GM21390 (cell line): ENCODE results near the gene FOXK1.
"Not testable (repeated sequence)": the region's sequence is repeated elsewhere in the genome, so short reads cannot be mapped to it uniquely, and the experiment has no call there.

Experiments
- ATAC-seq: cut with Tn5 transposase; IDR thresholded peaks from one replicate; pipeline ENCODE4 v1.9.1; 2021; ENCODE audit not compliant: unreplicated experiment

Gene FOXK1

GRCh38 chr7:4783292-4783652, 101.2 kb downstream of the FOXK1 start:
- no peak for ATAC-seq

DNA sequence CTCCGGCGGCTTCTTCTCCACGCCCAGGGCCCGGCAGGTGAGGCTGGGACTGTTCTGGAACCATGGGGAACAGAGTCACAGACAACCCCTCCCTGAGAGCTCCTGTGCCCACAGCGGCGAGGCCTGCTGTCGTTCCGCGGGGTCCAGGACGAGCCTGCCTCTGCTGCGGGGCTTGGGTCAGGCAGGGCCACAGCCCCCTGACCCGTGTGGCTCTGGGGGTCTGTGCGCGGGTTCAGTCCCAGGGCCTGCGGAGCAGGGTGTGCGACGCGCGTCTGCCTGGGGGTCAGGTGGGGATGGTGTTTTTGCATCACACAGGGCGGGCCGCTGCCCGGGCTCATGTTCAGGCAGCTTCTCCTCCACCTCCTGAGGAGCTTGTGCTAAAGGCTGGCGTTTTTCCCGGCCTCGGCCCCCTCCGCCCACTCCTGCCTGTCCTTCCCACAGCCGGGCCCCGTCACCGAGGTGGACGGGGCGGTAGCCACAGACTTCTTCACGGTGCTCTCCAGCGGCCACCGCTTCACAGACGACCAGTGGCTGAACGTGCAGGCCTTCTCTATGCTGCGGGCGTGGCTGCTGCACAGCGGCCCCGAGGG, 101.8 kb downstream of the FOXK1 start:
- ATAC-seq = no peak

GRCh38 chr7:4784799-4785198, 102.7 kb downstream of the FOXK1 start:
- no peak for ATAC-seq

GRCh38 chr7:4785371-4785770, 103.3 kb downstream of the FOXK1 start:
- ATAC-seq = no peak

GRCh38 chr7:4786015-4786414, 103.9 kb downstream of the FOXK1 start:
- no peak for ATAC-seq

DNA sequence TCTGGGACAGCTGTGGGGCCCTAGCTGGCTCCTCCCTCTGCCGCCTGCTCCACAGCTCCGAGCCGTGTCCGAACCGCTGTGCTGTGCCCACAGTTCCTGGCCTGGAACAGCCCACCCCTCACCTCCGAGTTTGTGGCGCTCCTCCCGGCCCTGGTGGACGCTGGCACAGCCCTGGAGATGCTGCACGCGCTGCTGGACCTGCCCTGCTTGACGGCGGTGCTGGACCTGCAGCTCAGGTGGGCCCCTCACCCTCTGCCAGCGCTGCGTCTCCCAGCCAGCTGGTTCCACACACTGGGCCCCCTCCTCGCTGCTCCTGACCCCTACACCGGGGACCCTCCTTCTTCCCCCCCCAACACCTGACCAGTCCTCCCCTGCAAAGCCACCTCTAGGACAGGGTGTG, 105.4 kb downstream of the FOXK1 start:
- ATAC-seq = no peak

DNA sequence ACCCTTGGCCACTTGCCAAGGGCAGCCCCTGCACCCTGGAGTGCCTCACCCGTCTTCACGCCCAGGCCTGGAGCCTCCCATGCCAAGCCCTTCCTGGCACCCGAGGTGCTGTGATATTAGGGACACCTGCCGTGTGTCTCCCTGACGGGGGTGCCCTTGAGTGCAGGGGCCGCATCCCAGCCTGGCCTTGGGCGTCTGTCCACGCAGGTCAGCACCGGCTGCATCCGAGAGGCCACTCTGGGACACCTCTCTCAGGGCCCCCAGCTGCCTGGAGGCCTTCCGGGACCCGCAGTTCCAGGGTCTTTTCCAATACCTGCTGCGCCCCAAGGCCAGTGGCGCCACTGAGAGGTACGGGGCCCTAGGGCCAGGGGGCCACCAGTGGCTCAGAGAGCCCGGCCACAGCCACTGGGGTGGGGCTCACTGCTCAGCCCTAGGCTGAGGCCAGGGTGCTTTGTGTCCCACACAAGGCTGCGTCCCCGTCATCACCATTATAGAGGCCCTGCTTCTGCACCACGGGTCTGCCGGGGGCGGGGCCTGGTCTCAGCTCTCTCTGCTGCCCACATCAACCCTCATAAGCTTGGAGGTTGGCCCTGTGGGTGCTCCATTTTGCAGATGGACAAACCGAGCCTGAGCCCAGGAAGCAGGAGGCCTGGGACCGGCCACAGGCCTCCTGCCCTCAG, 106.0 kb downstream of the FOXK1 start:
- ATAC-seq = no peak

DNA sequence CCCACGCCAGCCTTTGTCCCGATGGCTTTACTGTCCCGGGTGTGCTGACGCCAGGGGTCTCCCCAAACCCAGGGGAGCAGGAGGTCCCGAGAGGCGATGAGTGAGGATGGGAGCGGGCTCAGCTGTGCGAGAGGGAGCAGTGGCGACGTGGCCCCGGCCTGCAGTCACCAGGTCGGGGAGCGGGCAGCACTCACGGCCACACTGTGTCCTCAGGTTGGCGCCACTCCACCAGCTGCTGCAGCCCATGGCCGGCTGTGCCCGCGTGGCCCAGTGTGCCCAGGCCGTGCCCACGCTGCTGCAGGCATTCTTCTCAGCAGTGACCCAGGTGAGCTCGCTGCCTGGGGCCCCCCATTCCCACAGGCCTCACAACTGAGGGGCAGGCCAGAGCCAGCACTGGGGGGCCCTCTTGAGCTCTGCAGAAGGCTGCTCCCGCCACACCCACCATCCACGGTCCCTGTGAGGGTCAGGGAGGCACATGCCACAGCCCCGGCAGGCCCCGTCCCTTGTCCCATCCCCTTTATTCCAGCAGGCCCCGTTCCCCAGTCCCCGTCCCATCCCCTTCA, 106.6 kb downstream of the FOXK1 start:
- ATAC-seq = no peak

DNA sequence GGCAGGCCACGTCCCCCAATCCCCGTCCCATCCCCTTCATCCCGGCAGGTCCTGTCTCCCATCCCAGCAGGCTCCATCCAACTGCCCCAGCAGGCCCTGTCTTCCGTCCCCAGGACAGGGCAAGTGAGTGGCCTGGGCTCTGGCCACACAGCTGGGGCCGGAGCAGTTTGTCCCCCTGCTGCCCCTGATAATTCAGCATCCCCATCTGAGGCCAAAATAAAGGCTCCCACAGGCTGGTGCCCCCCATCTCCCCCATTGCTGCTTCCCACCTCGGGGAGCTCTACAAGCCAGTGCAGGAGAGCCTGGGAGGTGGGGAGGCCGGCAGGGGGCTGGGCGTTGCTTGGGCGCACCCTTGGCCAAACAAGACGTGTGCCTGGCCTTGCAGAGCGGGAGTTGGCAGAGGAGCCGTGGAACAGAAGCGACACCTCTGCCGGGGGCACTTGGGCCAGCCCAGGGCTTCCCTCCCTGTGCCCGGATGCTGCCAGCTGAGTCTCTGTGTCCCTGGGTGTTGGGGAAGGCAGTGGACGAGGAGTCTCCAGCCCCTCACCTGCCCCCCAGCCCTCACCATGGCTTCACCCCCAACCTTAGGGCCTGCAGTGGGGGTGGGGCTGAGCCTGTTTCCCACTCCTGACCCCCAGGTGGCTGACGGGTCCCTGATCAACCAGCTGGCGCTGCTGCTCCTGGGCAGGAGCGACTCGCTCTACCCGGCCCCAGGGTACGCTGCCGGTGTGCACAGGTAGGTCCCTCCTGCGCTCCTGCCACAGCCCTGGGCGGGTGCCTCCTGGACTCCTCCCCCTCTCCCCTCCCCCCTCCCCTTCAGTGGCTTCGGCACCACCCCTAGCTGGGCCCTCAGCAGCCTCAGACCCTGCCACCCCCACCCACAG, 107.3 kb downstream of the FOXK1 start:
- ATAC-seq = no peak

GRCh38 chr7:4790078-4790465, 108.0 kb downstream of the FOXK1 start:
- no peak for ATAC-seq

DNA sequence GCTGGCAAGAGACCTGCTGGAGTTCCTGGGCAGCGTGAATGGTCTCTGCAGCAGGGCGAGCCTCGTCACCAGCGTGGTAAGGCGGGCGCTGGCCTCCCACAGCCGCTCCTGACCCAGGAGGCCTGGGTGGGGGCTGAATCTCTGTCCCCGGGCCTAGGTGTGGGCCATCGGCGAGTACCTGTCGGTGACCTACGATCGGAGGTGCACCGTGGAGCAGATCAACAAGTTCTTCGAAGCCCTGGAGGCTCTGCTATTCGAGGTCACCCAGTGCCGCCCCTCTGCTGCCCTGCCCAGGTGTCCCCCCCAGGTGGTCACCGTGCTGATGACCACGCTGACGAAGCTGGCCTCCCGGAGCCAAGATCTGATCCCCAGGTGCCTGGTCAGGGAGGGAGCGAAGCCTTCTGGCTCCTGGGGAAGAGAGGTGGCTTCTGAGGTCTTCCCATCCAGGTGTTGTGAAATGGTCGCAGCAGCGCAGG, 108.5 kb downstream of the FOXK1 start:
- ATAC-seq = no peak

DNA sequence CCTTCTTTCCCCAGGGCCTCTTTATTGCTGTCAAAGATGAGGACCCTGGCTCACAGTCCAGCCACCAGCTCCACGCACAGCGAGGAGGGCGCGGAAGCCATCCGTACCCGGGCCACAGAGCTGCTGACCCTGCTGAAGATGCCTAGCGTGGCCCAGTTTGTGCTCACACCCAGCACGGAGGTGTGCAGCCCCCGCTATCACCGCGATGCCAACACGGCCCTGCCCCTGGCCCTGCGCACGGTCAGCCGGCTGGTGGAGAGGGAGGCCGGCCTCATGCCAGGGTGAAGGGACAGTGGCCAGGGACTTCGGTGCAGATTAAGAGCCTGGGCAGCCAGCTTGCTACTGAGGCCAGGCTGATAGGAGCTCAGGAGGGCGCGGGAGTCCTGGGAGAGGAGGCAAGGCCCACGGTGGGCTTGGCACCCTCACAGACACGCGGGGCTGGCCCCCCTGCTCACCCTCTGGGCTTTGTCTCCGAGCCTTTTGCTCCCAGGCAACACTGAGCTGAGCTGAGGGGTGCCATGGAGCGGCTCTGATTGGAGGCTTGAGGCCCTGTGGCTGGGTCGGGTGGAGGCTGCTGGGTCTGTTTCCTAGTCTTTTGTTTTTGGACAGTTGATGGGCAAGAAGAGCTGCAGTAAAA, 109.1 kb downstream of the FOXK1 start:
- ATAC-seq = no peak

DNA sequence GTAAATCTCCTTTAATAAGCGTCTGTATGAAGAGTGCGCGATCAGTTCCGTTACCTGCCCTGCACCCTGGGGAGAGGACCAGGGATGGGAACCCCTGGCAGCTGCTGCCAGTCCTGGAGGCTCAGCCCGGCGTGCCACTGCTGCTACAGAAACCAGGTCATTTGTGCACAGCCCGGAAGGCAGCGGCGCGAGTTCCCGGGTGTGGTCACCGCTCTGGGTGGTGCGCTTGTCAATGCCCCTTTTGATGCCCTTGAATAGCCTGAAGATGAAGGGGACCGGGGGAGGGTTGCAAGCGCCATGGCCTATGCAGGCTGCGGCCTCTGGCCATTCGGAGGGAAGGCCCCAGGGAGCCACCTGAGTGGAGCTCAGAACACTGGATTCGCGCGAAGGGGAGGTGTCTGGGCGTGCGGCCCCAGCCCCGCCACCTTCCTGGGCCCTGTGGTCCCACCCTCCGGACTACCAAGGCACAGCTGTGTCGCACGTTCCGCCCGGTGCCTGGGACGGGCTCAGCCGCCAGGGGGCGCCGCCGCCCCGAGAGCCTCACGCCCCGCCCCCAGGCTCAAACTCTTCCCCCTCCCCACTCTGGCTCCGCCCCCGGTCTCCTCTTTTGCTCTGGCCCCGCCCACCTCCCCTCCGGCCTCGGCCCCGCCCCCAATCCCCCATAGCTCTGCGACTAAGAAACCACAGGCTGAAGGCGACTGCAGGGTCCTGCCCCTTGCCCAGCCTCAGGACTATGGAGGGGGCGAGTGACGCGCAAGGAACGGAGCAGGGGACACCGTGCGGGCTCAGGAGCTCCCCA, 109.8 kb downstream of the FOXK1 start:
- ATAC-seq = no peak

- no peak for ATAC-seq
Observed at GRCh38 chr7:4792537-4793126, 110.5 kb downstream of the FOXK1 start.

- not testable (repeated sequence) for ATAC-seq
Observed at GRCh38 chr7:4793385-4793993, 111.4 kb downstream of the FOXK1 start.

DNA sequence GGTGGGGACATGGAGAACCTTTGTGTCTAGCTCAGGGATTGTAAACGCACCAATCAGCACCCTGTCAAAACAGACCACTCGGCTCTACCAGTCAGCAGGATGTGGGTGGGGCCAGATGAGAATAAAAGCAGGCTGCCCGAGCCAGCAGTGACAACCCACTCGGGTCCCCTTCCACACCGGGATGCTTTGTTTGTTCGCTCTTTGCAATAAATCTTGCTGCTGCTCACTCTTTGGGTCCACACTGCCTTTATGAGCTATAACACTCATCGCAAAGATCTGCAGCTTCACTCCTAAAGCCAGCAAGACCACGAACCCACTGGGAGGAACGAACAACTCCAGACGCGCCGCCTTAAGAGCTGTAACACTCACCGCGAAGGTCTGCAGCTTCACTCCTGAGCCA, 112.1 kb downstream of the FOXK1 start:
- ATAC-seq = not testable (repeated sequence)

DNA sequence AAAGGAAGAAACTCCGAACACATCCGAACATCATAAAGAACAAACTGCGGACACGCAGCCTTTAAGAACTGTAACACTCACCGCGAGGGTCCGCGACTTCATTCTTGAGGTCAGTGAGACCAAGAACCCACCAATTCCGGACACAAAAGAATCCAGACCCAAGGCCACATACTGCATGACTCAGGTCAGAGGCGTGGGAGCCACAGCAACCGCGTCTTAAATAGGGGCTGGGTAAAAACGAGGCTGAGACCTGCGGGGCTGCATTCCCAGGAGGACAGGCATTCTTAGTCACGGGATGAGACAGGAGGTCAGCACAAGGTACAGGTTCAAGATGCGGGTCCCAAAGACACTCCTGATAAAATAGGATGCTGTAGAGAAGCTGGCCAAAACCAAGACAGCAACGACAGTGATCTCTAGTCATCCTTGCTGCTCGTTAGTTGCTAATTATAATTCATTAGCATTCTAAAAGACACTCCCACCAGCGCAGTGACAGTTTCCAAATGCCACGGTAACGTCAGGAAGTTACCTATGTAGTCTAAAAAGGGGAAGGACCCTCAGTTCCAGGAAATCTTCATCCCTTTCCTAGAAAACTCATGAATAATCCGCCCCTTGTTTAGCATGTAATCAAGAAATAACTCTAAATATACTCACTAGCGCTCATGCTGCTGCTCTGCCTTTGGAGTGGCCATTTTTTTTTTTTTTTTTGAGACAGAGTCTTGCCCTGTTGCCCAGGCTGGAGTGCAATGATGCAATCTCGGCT, 112.7 kb downstream of the FOXK1 start:
- ATAC-seq = no peak

GRCh38 chr7:4796453-4796852, 114.4 kb downstream of the FOXK1 start:
- ATAC-seq = no peak
